ENCODE measurements around the gene ITGAV.

GRCh38 chr2:186691900-186692299 lies 102.0 kb downstream of the ITGAV start:
- TF ChIP-seq CTCF (IDR thresholded peaks at IDR 0.05; ENCODE audit: extremely low read depth in 1 of 2, insufficient read depth in 1 of 2, low read depth in 1 of 2, low read length in 2 of 2) (no peak), EZH2 (IDR thresholded peaks at IDR 0.05; ENCODE audit: borderline replicate concordance, low read depth, low read length, severe bottlenecking) (no peak)
